CD4-positive, alpha-beta T cell treated with Interleukin-12 subunit alpha and Interleukin-12 subunit beta, for 1 hour (primary cell): ENCODE measurements around the gene NRIP3.
A peak's percentile ranks its signal among the peaks of the same experiment; 100 is the strongest.
"Not testable (repeated sequence)": the region's sequence is repeated elsewhere in the genome, so short reads cannot be mapped to it uniquely, and the experiment has no call there.

Experiments used
- DNase-seq: peaks from one replicate; pipeline ENCODE4 v3.0.0-alpha.2; 2020

The NRIP3 gene

GRCh38 chr11:9014826-9015225 is 11.0 kb upstream of the NRIP3 start:
- no peak for DNase-seq

- no peak for DNase-seq
These were observed 9.6 kb upstream of the NRIP3 start for GRCh38 chr11:9013373-9013772.

GRCh38 chr11:9009538-9009937 is 5.7 kb upstream of the NRIP3 start:
- DNase-seq, result not testable (repeated sequence)

- DNase-seq, result no peak
These were observed 4.9 kb upstream of the NRIP3 start for GRCh38 chr11:9008661-9009060.

GRCh38 chr11:9008011-9008550 is 4.3 kb upstream of the NRIP3 start:
- no peak for DNase-seq

- DNase-seq, result no peak
These were observed 1.3 kb upstream of the NRIP3 start for GRCh38 chr11:9005087-9005486.

- no peak for DNase-seq
These were observed 554 bp upstream of the NRIP3 start for GRCh38 chr11:9004183-9004926.

GRCh38 chr11:9002920-9003572 is 755 bp downstream of the NRIP3 start:
- no peak for DNase-seq

GRCh38 chr11:9001736-9002135 is 2.1 kb downstream of the NRIP3 start:
- DNase-seq, result peak; percentile 15

GRCh38 chr11:8998017-8998416 is 5.8 kb downstream of the NRIP3 start:
- DNase-seq, result no peak

- no peak for DNase-seq
These were observed 6.3 kb downstream of the NRIP3 start for GRCh38 chr11:8997451-8997850.

GRCh38 chr11:8989453-8989852 is 14.3 kb downstream of the NRIP3 start:
- DNase-seq, result no peak

GRCh38 chr11:8988329-8989234 is 15.2 kb downstream of the NRIP3 start:
- no peak for DNase-seq

GRCh38 chr11:8987446-8987845 is 16.4 kb downstream of the NRIP3 start:
- no peak for DNase-seq

GRCh38 chr11:8986772-8987171 is 17.0 kb downstream of the NRIP3 start:
- DNase-seq, result not testable (repeated sequence)

- no peak for DNase-seq
These were observed 18.3 kb downstream of the NRIP3 start for GRCh38 chr11:8985462-8985861.

GRCh38 chr11:8983552-8983951 is 20.2 kb downstream of the NRIP3 start:
- DNase-seq, result no peak

GRCh38 chr11:8980485-8980884 is 23.3 kb downstream of the NRIP3 start:
- DNase-seq, result no peak

- DNase-seq, result not testable (repeated sequence)
These were observed 24.4 kb downstream of the NRIP3 start for GRCh38 chr11:8979365-8979764.

GRCh38 chr11:8973121-8973520 is 30.7 kb downstream of the NRIP3 start:
- no peak for DNase-seq

- DNase-seq, result no peak
These were observed 31.9 kb downstream of the NRIP3 start for GRCh38 chr11:8971924-8972316.

- DNase-seq, result no peak
These were observed 32.4 kb downstream of the NRIP3 start for GRCh38 chr11:8971196-8971923.

GRCh38 chr11:8967184-8967583 is 36.6 kb downstream of the NRIP3 start:
- DNase-seq, result no peak
